IPS-20b (cell line): ENCODE data around the gene CDHR3.
A peak's percentile ranks its signal among the peaks of the same experiment; 100 is the strongest.

Experiments used
- H3K27ac ChIP-seq: one replicate; pipeline ENCODE4 v1.5.1; 2013; ENCODE audit warnings: low read length
- H3K27me3 ChIP-seq: 2 replicates; pipeline ENCODE4 v1.6.1; 2013; ENCODE audit warnings: mild to moderate bottlenecking, low read length, inconsistent platforms; ENCODE audit not compliant: insufficient read depth
- H3K36me3 ChIP-seq: 2 replicates; pipeline ENCODE4 v1.6.1; 2013; ENCODE audit warnings: low read depth, mild to moderate bottlenecking, inconsistent platforms, low read length, moderate library complexity; ENCODE audit not compliant: insufficient read depth
- H3K4me1 ChIP-seq: 2 replicates; pipeline ENCODE4 v1.6.1; 2013; ENCODE audit warnings: mild to moderate bottlenecking, control low read depth, inconsistent platforms, low read length, moderate library complexity; ENCODE audit not compliant: insufficient read depth
- H3K4me3 ChIP-seq: 2 replicates; pipeline ENCODE4 v1.5.1; 2013; ENCODE audit warnings: mild to moderate bottlenecking, low read length, inconsistent platforms
- H3K9ac ChIP-seq: 2 replicates; pipeline ENCODE4 v1.6.1; 2013; ENCODE audit warnings: low read depth, mild to moderate bottlenecking, inconsistent platforms, low read length, moderate library complexity
- H3K9me3 ChIP-seq: 2 replicates; pipeline ENCODE4 v1.6.1; 2013; ENCODE audit warnings: mild to moderate bottlenecking, low read depth, low read length, inconsistent platforms; ENCODE audit not compliant: insufficient read depth

CDHR3 gene

GRCh38 chr7:106017657-106018056 lies 54.6 kb downstream of the CDHR3 start:
- Histone ChIP-seq H3K27me3 (no peaks in the 10 kb centered on the region; the same call in 1 of the 2 replicates), H3K27ac (no peak overlapping the region), H3K9me3 (no peaks in the 10 kb centered on the region), H3K4me1 (peaks cover 27% of the 10 kb centered on the region; the same call in 1 of the 2 replicates), H3K36me3 (no peaks in the 10 kb centered on the region), H3K9ac (no peak overlapping the region), H3K4me3 (no peak overlapping the region)

- Histone ChIP-seq H3K36me3 (no peaks in the 10 kb centered on the region), H3K4me1 (peaks cover 27% of the 10 kb centered on the region; the same call in 1 of the 2 replicates), H3K9ac (no peak overlapping the region), H3K4me3 (no peak overlapping the region), H3K9me3 (no peaks in the 10 kb centered on the region), H3K27me3 (no peaks in the 10 kb centered on the region; the same call in 1 of the 2 replicates), H3K27ac (no peak overlapping the region)
These were observed 55.8 kb downstream of the CDHR3 start for GRCh38 chr7:106018566-106019469.

GRCh38 chr7:106019470-106019820 lies 56.4 kb downstream of the CDHR3 start:
- Histone ChIP-seq H3K27me3 (no peaks in the 10 kb centered on the region; the same call in 1 of the 2 replicates), H3K4me1 (peaks cover 27% of the 10 kb centered on the region; the same call in 1 of the 2 replicates), H3K36me3 (no peaks in the 10 kb centered on the region), H3K9ac (no peak overlapping the region), H3K9me3 (no peaks in the 10 kb centered on the region), H3K27ac (no peak overlapping the region), H3K4me3 (no peak overlapping the region)

GRCh38 chr7:106021151-106022067 lies 58.3 kb downstream of the CDHR3 start:
- Histone ChIP-seq H3K27ac (peak overlapping the region; percentile 10), H3K9ac (peak overlapping the region; percentile 30; the same call in 1 of the 2 replicates), H3K4me1 (peaks cover 16% of the 10 kb centered on the region; the same call in 1 of the 2 replicates), H3K36me3 (no peaks in the 10 kb centered on the region), H3K9me3 (no peaks in the 10 kb centered on the region), H3K27me3 (no peaks in the 10 kb centered on the region; the same call in 1 of the 2 replicates), H3K4me3 (no peak overlapping the region)

GRCh38 chr7:106022193-106022821 lies 59.2 kb downstream of the CDHR3 start:
- no peaks in the 10 kb centered on the region for H3K9me3 ChIP-seq
- H3K9ac ChIP-seq, result no peak overlapping the region
- H3K27me3 ChIP-seq, result no peaks in the 10 kb centered on the region; the same call in 1 of the 2 replicates
- no peaks in the 10 kb centered on the region for H3K36me3 ChIP-seq
- H3K27ac ChIP-seq, result no peak overlapping the region
- peaks cover 14% of the 10 kb centered on the region; the same call in 1 of the 2 replicates for H3K4me1 ChIP-seq
- H3K4me3 ChIP-seq, result no peak overlapping the region

GRCh38 chr7:106023369-106024322 lies 60.6 kb downstream of the CDHR3 start:
- Histone ChIP-seq H3K27me3 (no peaks in the 10 kb centered on the region; the same call in 1 of the 2 replicates), H3K27ac (no peak overlapping the region), H3K4me3 (no peak overlapping the region), H3K9me3 (no peaks in the 10 kb centered on the region), H3K36me3 (no peaks in the 10 kb centered on the region), H3K9ac (no peak overlapping the region), H3K4me1 (peaks cover 14% of the 10 kb centered on the region; the same call in 1 of the 2 replicates)

- H3K4me1 ChIP-seq, result peaks cover 12% of the 10 kb centered on the region; the same call in 1 of the 2 replicates
- no peak overlapping the region for H3K27ac ChIP-seq
- H3K4me3 ChIP-seq, result no peak overlapping the region
- H3K9me3 ChIP-seq, result no peaks in the 10 kb centered on the region
- H3K27me3 ChIP-seq, result no peaks in the 10 kb centered on the region; the same call in 1 of the 2 replicates
- no peaks in the 10 kb centered on the region for H3K36me3 ChIP-seq
- no peak overlapping the region for H3K9ac ChIP-seq
These were observed 63.0 kb downstream of the CDHR3 start for GRCh38 chr7:106026101-106026500.

GRCh38 chr7:106029451-106029850 lies 66.4 kb downstream of the CDHR3 start:
- Histone ChIP-seq H3K9me3 (no peaks in the 10 kb centered on the region), H3K27me3 (no peaks in the 10 kb centered on the region), H3K9ac (no peak overlapping the region), H3K27ac (no peak overlapping the region), H3K4me1 (peaks cover 12% of the 10 kb centered on the region; the same call in 1 of the 2 replicates), H3K4me3 (no peak overlapping the region), H3K36me3 (no peaks in the 10 kb centered on the region)

GRCh38 chr7:106029941-106030340 lies 66.9 kb downstream of the CDHR3 start:
- no peaks in the 10 kb centered on the region for H3K9me3 ChIP-seq
- no peaks in the 10 kb centered on the region for H3K27me3 ChIP-seq
- no peaks in the 10 kb centered on the region for H3K36me3 ChIP-seq
- no peak overlapping the region for H3K9ac ChIP-seq
- H3K27ac ChIP-seq, result no peak overlapping the region
- no peak overlapping the region for H3K4me3 ChIP-seq
- peaks cover 12% of the 10 kb centered on the region; the same call in 1 of the 2 replicates for H3K4me1 ChIP-seq

GRCh38 chr7:106031300-106032035 lies 68.4 kb downstream of the CDHR3 start:
- H3K9me3 ChIP-seq, result no peaks in the 10 kb centered on the region
- peak overlapping the region; percentile 2; the same call in 1 of the 2 replicates for H3K9ac ChIP-seq
- H3K4me1 ChIP-seq, result peaks cover 12% of the 10 kb centered on the region; the same call in 1 of the 2 replicates
- no peak overlapping the region for H3K4me3 ChIP-seq
- H3K27me3 ChIP-seq, result no peaks in the 10 kb centered on the region
- H3K27ac ChIP-seq, result no peak overlapping the region
- H3K36me3 ChIP-seq, result no peaks in the 10 kb centered on the region
